ENCODE measurements around the gene ACAP1.
"Not testable (repeated sequence)": the region's sequence is repeated elsewhere in the genome, so short reads cannot be mapped to it uniquely, and the experiment has no call there.

The ACAP1 gene

DNA sequence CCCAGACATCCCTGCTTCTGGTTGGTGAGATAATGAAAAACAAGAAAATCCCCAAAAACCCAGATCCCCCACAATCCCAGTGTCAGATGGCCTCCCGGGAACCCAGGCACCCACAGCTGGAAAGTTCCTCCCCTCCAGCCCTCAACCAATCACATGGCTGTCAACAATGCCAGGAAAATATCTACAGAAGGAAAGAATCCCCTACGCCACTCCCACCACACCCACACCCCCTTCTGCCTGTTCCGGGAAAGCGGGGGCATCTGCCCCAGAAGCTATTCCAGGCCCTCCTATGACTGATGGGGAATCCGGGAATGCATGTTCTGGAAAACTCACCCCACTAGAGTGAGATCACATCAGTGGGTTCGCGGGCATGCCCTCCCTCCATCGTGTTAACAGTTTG is 20.4 kb downstream of the ACAP1 start:
- no peak for DNase-seq

- no peak for DNase-seq
Measured at GRCh38 chr17:7357381-7357780, 21.1 kb downstream of the ACAP1 start.

DNA sequence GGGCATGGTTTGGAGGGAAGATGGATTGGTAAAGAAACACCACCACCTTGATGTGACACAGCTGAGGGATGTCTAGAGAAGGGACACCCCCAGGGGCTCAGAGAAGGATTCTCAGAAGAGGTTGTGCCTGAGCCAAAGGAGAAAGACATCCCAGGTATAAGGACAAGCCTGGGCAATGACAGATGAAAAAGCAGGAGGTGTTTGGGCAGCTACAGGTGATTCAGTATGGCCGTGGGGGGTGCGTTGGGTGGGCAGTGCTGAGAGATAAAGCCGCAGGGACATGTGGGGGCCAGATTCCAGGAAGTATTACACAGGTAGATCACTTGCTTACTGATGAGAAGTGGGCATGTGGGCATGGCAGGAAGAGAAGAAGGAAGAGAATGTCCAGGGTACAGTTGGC is 25.6 kb downstream of the ACAP1 start:
- DNase-seq = no peak

DNA sequence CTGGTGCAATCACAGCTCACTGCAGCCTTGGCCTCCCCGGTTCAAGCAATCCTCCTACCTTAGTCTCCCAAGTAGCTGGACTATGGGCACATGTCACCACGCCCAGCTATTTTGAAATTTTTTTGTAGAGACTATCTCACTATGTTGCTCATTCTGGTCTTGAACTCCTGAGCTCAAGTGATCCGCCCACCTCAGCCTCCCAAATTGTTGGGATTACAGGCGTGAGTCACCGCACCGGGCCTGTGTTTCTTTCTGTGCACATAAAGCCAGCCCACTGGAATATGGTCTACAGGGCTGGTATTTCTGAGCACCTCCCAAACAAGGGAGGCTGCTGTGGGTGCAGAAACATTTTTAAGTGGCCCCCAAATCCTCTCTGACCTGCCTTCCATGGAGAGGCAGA is 27.0 kb downstream of the ACAP1 start:
- no peak for DNase-seq

DNA sequence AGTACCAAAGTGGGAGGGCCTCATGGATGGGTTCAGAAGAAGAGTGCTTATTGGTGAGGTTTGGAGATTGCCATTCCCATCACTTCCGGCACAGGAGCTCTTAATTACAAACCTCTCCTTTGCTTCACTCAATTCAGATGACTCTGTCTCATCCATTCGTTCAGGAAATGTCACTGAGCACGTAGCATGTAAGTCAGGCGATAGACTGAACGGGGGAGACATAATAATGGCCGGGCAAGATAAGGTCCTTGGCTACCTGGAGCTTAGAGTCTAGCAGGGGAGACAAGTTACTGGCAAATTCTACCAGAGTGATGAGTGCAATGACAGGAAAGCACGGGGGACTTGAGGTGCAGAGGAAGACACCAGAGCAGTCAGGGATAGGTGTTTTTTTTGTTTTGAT is 29.6 kb downstream of the ACAP1 start:
- not testable (repeated sequence) for DNase-seq

GRCh38 chr17:7367083-7367482 is 30.8 kb downstream of the ACAP1 start:
- DNase-seq = no peak

DNA sequence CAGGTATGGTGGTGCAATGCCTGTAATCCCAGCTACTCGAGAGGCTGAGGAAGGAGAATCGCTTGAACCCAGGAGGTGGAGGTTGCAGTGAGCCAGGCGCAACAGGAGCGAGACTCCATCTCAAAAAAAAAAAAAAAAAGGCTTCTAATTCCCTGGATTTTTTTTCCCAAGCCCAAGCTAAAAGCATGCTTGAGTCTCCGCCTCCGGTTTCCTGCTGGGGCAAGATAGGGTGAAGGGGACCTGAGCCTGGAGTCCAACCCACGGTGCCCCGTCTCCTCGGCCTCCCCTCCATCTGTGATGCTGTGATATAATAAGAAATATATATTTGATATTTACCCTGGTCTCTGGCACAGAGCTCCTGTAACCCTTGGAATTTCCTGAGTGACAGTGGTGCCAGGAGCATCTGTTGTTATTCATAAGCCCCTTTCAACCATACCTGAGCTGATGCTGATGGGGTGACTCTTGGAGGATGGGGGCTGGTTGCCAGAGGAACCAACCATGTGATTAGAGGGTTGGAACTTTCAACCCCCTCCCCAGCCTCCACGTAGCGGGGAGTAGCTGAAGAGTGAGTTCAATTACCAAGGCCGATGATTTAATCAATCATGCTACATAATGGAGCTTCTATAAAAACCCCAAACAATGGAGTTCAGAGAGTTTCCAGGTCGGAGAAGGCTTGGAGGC is 31.7 kb downstream of the ACAP1 start:
- no peak for DNase-seq

DNA sequence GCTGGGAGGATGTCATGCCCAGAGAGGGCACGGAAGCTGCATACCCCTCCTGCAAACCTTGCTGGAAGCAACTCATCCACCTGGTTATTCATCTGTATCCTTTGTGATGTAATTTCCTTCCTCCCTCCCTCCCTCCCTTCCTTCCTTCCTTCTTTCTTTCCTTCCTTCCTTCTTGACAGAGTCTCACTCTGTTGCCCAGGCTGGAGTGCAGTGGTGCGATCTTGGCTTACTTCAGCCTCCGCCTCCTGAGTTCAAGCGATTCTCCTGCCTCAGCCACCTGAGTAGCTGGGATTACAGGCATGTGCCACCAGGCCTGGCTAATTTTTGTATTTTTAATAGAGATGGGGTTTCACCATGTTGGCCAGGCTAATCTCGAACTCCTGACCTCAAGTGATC is 32.3 kb downstream of the ACAP1 start:
- DNase-seq = not testable (repeated sequence)

DNA sequence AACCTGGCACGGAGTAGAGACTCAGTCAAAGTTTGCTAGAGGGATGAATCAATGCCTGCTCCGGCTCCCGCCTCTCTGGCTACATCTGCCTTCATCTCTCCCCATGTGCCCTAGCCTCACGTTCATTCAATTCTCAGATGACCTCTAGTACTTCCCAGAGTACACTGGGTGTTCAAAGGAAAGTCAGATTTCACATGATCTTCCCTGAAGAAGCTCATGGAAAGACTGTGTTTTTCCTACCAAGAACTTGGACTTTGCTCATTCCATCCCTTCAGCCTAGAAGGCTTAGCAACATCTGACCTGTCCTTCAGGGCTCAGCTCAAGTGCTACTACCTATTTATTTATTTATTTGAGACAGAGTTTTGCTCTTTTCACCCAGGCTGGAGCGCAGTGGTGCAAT is 33.5 kb downstream of the ACAP1 start:
- DNase-seq = no peak

DNA sequence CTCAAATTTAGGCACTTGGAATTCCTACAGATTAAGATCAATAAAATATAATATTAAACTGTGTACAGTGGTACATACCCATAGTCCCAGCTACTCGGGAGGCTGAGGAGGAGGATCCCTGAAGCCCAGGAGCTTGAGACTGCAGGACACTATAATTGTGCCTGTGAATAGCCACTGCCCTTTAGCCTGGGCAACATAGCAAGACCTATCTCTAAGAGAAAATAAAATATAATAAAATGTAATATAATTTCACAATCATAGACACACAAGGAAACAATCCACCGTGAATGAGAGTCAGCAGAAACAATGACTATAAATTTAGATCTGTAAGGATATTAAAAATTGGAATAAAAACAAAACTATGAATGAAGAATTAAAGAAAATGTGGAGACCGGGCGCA is 34.5 kb downstream of the ACAP1 start:
- no peak for DNase-seq

- DNase-seq = no peak
Measured at GRCh38 chr17:7374353-7374752, 38.0 kb downstream of the ACAP1 start.

- DNase-seq = no peak
Measured at GRCh38 chr17:7379134-7379533, 42.8 kb downstream of the ACAP1 start.

DNA sequence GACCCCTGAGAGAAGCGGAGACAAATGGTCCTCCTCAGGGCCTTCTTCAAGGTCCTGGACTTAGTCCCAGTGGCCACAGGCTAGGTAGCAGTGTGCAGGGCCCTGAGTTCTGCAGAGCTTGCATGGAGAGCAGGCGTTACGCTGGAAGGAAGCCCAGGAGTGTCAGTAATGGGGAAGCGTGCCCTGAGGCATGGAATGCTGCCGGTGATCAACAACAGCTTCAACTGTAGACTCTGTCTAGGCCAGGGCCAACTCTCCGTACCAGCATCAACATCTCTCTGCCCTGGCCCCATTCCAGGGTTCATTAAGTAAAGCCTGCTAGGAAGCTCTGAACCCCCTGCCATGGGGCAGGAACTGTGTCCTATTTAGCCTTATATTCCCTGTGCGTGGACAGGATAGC is 44.0 kb downstream of the ACAP1 start:
- DNase-seq = peak; percentile 37

DNA sequence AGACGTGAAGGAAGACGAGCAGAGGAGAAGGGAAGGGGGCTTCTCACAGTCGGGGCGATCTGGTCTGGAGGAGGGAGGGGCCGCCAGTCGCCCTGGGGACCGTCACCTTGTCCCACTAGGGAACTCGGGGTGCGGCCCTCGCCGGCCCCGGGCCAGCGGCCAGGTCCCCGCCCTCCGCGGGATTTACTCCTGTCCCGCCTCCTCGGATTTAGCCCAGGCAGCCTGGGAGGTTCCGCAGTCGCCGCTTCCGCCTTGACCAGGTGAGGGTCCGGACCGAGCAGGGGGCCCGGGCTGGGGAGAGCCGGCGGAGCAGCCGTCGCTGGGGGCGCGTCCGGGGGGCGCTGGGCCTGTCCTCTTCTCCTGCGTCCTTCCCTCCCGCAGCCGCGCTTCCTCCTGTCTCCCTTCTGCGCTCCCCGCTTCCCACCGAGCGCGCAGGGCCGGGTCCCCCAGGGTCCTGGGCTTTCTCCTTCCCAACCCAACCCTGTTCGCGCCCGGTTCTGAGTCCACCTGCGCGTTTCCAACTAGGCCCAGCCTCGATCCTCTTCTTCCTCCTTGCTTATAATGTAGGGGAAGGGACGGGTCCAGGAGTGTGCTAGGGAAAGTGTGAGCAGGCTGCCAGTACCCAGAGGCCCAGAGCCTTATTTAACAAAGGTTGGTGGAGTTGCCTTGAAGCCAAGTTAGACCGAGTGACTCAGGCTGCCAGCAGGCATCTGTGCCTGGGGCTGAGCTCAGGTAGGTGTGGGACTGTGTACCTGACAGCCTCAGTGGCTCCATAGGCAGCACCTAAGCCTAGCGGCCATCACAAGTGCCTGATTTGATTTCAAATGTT is 44.7 kb downstream of the ACAP1 start, which contains the start of gene TNK1:
Gene TNK1, plus strand, starts transcription at position 235 of the 829 bp plus-strand sequence. CDS start 1,838 bp downstream, outside the sequence.
- DNase-seq = no peak

DNA sequence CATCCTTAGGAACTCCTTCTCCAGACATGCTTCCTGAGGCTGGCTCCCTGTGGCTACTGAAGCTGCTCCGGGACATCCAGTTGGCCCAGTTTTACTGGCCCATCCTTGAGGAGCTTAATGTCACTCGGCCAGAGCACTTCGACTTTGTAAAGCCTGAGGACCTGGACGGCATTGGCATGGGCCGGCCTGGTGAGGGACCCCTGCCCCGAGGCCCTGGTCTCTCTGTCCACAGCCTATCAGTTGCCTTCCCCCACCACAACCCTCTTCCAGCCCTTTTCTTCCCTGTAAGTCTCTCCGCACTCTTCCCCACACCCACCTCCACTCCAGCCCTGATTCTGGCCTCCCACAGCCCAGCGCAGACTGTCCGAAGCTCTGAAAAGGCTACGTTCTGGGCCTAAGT is 46.6 kb downstream of the ACAP1 start:
- DNase-seq = no peak

GRCh38 chr17:7383371-7383741 is 47.0 kb downstream of the ACAP1 start:
- no peak for DNase-seq

DNA sequence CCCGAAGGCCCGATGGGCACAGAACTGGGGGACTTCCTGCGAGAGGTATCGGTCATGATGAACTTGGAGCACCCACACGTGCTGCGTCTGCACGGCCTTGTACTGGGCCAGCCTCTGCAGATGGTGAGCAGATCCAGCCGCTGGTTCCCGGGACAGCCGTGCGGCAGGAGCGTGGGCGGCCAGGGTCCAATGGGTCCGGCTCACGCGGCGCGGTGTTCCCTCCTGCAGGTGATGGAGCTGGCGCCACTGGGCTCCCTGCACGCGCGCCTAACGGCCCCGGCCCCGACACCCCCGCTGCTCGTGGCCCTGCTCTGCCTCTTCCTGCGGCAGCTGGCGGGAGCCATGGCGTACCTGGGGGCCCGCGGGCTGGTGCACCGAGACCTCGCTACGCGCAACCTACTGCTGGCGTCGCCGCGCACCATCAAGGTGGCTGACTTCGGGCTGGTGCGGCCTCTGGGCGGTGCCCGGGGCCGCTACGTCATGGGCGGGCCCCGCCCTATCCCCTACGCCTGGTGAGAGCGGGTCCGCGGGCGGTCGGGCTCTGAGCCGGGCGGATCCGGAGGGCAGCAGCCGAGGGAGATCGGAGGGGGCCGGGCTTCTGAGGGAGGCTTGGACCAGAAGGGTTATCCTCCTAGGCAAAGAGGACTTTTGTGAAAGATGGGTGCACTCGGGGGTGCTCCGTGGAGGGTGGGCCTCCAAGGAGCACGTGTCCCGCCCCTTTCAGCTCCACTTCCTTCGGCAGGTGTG is 47.6 kb downstream of the ACAP1 start:
- no peak for DNase-seq

DNA sequence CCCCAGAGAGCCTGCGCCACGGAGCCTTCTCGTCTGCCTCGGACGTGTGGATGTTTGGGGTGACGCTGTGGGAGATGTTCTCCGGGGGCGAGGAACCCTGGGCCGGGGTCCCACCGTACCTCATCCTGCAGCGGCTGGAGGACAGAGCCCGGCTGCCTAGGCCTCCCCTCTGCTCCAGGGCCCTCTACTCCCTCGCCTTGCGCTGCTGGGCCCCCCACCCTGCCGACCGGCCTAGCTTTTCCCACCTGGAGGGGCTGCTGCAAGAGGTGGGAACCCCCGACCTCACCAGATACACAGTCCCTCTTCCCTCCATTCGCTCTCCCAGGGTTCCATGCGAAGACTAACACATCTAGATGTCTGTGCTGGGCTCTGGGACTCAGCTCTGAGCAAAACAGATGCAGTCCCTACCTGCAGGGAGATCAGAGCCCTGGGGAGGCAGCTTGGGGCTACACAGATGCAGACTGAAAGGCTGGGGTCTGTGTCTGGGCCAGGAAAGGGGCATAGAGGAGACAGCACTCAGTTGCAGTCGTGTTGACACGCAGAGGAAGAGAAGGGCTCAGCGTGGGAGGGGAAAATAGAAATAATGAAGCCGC is 48.3 kb downstream of the ACAP1 start:
- DNase-seq = no peak

DNA sequence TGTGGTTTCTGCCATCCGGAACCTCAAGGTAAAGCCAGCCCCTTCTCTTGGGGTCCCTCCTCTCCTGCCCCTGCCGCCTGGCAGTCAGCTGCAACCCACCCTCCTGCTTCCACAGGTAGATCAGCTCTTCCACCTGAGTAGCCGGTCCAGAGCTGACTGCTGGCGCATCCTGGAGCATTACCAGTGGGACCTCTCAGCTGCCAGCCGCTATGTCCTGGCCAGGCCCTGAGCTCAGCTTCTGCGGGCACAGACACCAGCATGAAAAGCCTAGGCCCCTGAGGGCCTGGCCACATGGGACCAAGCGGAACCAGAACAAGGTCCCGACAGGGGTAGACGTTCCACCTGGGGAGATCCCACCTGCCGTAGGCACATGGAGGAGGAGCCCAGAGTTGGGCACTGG is 52.5 kb downstream of the ACAP1 start:
- DNase-seq = no peak

DNA sequence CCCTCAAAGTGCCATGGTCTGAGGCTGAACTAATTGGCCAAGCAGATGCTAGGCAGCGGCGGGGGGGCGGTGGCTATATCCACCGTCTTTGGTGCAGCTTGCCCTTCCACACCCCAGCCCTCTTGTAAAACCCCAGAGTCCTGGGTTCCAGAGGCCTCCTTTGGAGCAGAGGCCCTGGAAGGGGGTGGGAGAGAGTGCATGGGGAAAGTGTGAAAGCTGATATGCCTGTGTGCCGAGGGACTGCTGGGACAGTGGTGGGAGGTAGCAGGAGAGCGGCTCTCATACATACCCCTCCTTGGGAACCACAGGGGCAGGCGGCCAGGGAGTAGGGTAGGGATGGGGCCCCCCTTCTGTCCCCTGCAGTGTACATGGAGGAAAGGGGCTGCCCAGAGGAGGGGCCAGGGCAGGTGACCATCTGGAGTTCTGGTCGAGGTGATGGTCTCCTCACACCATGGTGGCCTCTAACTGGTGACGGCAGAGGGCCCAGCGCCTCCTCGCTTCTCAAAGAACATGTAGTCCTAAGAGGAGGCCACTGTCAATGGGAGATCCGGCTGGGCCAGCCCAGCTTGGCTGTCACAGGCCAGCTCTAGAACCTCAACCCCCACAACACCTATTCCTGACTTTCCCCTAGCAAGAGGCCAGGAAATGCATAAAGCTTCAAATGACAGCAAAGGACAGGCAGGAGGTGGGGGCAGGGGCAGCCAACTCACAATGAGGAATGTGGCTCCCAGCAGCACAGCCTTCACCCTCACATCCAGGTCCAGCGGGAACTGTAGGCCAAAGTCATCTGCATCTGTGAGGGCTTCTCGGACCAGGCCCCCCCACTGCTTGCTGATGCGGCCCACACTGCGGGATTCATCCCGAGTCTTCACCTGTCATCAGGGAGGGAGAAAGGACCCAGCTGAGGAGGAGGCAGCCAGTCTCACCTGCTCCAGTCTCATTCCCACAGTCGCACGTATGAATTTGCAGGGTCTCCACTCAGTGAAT is 53.9 kb downstream of the ACAP1 start:
- no peak for DNase-seq

GRCh38 chr17:7391307-7391706 is 55.0 kb downstream of the ACAP1 start:
- no peak for DNase-seq
